Ectodermal cell (in vitro differentiated cells): ENCODE data around the gene WSB2.
"Not testable (repeated sequence)": the region's sequence is repeated elsewhere in the genome, so short reads cannot be mapped to it uniquely, and the experiment has no call there.

Source experiments
- H3K27ac ChIP-seq: 2 replicates; pipeline ENCODE4 v1.7.0; 2013; ENCODE audit warnings: mild to moderate bottlenecking, low read depth, low read length; ENCODE audit not compliant: insufficient read depth, poor library complexity, severe bottlenecking
- H3K27me3 ChIP-seq: 2 replicates; pipeline ENCODE4 v1.7.0; 2013; ENCODE audit warnings: mild to moderate bottlenecking, low read length; ENCODE audit not compliant: insufficient read depth, control insufficient read depth, poor library complexity, severe bottlenecking
- H3K36me3 ChIP-seq: one replicate; pipeline ENCODE4 v1.7.0; 2013; ENCODE audit warnings: low read length; ENCODE audit not compliant: control insufficient read depth, insufficient read depth
- H3K4me1 ChIP-seq: one replicate; pipeline ENCODE4 v1.7.0; 2013; ENCODE audit warnings: low read length; ENCODE audit not compliant: control insufficient read depth, insufficient read depth
- H3K4me3 ChIP-seq: 2 replicates; pipeline ENCODE4 v1.7.0; 2013; ENCODE audit warnings: low read depth, low read length, control low read depth; ENCODE audit not compliant: insufficient read depth
- H3K9me3 ChIP-seq: 2 replicates; pipeline ENCODE4 v1.7.0; 2013; ENCODE audit warnings: mild to moderate bottlenecking, low read length, moderate library complexity; ENCODE audit not compliant: control insufficient read depth
- WGBS, 2 experiments: methylation state at CpG; one replicate each; pipeline ENCODE4 v1.1.7; 2013; ENCODE audit warnings: missing lambda C conversion rate in 2 of 2; 5-methylcytosine and 5-hydroxymethylcytosine counted together

WSB2 gene

GRCh38 chr12:118020036-118020435, 40.9 kb downstream of the WSB2 start:
- H3K9me3 ChIP-seq = no peaks in the 10 kb centered on the region
- no peak overlapping the region for H3K4me3 ChIP-seq
- H3K4me1 ChIP-seq = peaks cover 7% of the 10 kb centered on the region
- no peak overlapping the region for H3K27ac ChIP-seq
- no peaks in the 10 kb centered on the region for H3K27me3 ChIP-seq
- peaks cover 37% of the 10 kb centered on the region for H3K36me3 ChIP-seq
- WGBS, 2 experiments = 90 to 100% methylated on average over 1 of the region's 1 CpG

GRCh38 chr12:118017926-118018325, 43.1 kb downstream of the WSB2 start:
- H3K27me3 ChIP-seq = no peaks in the 10 kb centered on the region
- peaks cover 33% of the 10 kb centered on the region for H3K36me3 ChIP-seq
- peaks cover 7% of the 10 kb centered on the region for H3K4me1 ChIP-seq
- peak overlapping the region; percentile 91 for H3K4me3 ChIP-seq
- no peaks in the 10 kb centered on the region for H3K9me3 ChIP-seq
- H3K27ac ChIP-seq = no peak overlapping the region

- Histone ChIP-seq H3K4me3 (peak within 1 kb of the TSS; percentile 91), H3K4me1 (peaks cover 7% of the 10 kb centered on the region), H3K9me3 (no peaks in the 10 kb centered on the region), H3K27me3 (no peaks in the 10 kb centered on the region), H3K27ac (peak within 1 kb of the TSS; percentile 4), H3K36me3 (peaks cover 28% of the 10 kb centered on the region)
- WGBS, 2 experiments = 0% methylated on average over 61 of the region's 61 CpGs
These were observed 44.3 kb downstream of the WSB2 start, which contains the start of gene RFC5 for GRCh38 chr12:118016424-118017264. TSS of gene RFC5 (plus strand) at chr12:118016703. CDS start at chr12:118016828, 125 bp downstream.

GRCh38 chr12:118015944-118016343, 45.0 kb downstream of the WSB2 start:
- H3K9me3 ChIP-seq = no peaks in the 10 kb centered on the region
- 57 to 59% methylated on average over 9 of the region's 9 CpGs for WGBS, 2 experiments
- no peak overlapping the region for H3K4me3 ChIP-seq
- peaks cover 7% of the 10 kb centered on the region for H3K4me1 ChIP-seq
- H3K36me3 ChIP-seq = peaks cover 21% of the 10 kb centered on the region
- H3K27ac ChIP-seq = no peak overlapping the region
- no peaks in the 10 kb centered on the region for H3K27me3 ChIP-seq

GRCh38 chr12:118015306-118015705, 45.7 kb downstream of the WSB2 start:
- peaks cover 15% of the 10 kb centered on the region for H3K36me3 ChIP-seq
- no peaks in the 10 kb centered on the region for H3K9me3 ChIP-seq
- H3K27me3 ChIP-seq = no peaks in the 10 kb centered on the region
- peaks cover 7% of the 10 kb centered on the region for H3K4me1 ChIP-seq
- 89 to 92% methylated on average over 2 of the region's 2 CpGs for WGBS, 2 experiments
- H3K4me3 ChIP-seq = no peak overlapping the region
- no peak overlapping the region for H3K27ac ChIP-seq

GRCh38 chr12:118013283-118013682, 47.7 kb downstream of the WSB2 start:
- 91% methylated on average over 3 of the region's 3 CpGs for WGBS, 2 experiments
- Histone ChIP-seq H3K4me1 (peaks cover 7% of the 10 kb centered on the region), H3K4me3 (no peak overlapping the region), H3K36me3 (no peaks in the 10 kb centered on the region), H3K27ac (no peak overlapping the region), H3K9me3 (no peaks in the 10 kb centered on the region), H3K27me3 (no peaks in the 10 kb centered on the region)

GRCh38 chr12:118011961-118012360, 49.0 kb downstream of the WSB2 start:
- no peaks in the 10 kb centered on the region for H3K9me3 ChIP-seq

GRCh38 chr12:118011377-118011776, 49.6 kb downstream of the WSB2 start:
- H3K9me3 ChIP-seq = no peaks in the 10 kb centered on the region
- H3K4me3 ChIP-seq = no peak overlapping the region
- H3K27ac ChIP-seq = no peak overlapping the region
- WGBS, 2 experiments = 92 to 95% methylated on average over 3 of the region's 3 CpGs
- H3K27me3 ChIP-seq = no peaks in the 10 kb centered on the region
- H3K36me3 ChIP-seq = no peaks in the 10 kb centered on the region
- no peaks in the 10 kb centered on the region for H3K4me1 ChIP-seq

More at GRCh38 chr12:118011961-118012360, 49.0 kb downstream of the WSB2 start:
- Histone ChIP-seq H3K27me3 (no peaks in the 10 kb centered on the region), H3K36me3 (no peaks in the 10 kb centered on the region), H3K4me3 (no peak overlapping the region), H3K4me1 (no peaks in the 10 kb centered on the region), H3K27ac (no peak overlapping the region)
- WGBS, 2 experiments = 93 to 94% methylated on average over 3 of the region's 3 CpGs

- no peak overlapping the region for H3K4me3 ChIP-seq
- 96 to 99% methylated on average over 3 of the region's 3 CpGs for WGBS, 2 experiments
- no peaks in the 10 kb centered on the region for H3K9me3 ChIP-seq
- no peaks in the 10 kb centered on the region for H3K36me3 ChIP-seq
- no peak overlapping the region for H3K27ac ChIP-seq
- no peaks in the 10 kb centered on the region for H3K4me1 ChIP-seq
- H3K27me3 ChIP-seq = no peaks in the 10 kb centered on the region
These were observed 50.1 kb downstream of the WSB2 start for GRCh38 chr12:118010903-118011302.

GRCh38 chr12:117999806-118000205, 61.2 kb downstream of the WSB2 start:
- H3K27ac ChIP-seq, H3K27me3 ChIP-seq, H3K4me1 ChIP-seq, H3K9me3 ChIP-seq, H3K4me3 ChIP-seq, H3K36me3 ChIP-seq: not testable (repeated sequence)
- WGBS, 2 experiments = 71 to 86% methylated on average over 2 of the region's 2 CpGs
